RPMI7951 (cell line): ENCODE measurements around the gene REST. TPM values are rescaled to one million over a fixed set of nuclear protein-coding genes. Genes with fewer than 3 reads are reported as not detected.
"Not testable (repeated sequence)": the region's sequence is repeated elsewhere in the genome, so short reads cannot be mapped to it uniquely, and the experiment has no call there.

ENCODE experiments used
- DNase-seq: peaks from one replicate; pipeline ENCODE4 v3.0.0-alpha.2; 2012; ENCODE audit warnings: low read depth
- total RNA-seq: library from RNA; depleted of rRNA; stranded (reverse); fragments of >200 nt; shearing (Covaris generic); gene quantifications from 2 replicates; pipeline ENCODE4 v1.2.3, GENCODE V29; 2014

REST gene
- total RNA-seq, 1 experiment from 2014 or later, result 27.8 TPM

DNA sequence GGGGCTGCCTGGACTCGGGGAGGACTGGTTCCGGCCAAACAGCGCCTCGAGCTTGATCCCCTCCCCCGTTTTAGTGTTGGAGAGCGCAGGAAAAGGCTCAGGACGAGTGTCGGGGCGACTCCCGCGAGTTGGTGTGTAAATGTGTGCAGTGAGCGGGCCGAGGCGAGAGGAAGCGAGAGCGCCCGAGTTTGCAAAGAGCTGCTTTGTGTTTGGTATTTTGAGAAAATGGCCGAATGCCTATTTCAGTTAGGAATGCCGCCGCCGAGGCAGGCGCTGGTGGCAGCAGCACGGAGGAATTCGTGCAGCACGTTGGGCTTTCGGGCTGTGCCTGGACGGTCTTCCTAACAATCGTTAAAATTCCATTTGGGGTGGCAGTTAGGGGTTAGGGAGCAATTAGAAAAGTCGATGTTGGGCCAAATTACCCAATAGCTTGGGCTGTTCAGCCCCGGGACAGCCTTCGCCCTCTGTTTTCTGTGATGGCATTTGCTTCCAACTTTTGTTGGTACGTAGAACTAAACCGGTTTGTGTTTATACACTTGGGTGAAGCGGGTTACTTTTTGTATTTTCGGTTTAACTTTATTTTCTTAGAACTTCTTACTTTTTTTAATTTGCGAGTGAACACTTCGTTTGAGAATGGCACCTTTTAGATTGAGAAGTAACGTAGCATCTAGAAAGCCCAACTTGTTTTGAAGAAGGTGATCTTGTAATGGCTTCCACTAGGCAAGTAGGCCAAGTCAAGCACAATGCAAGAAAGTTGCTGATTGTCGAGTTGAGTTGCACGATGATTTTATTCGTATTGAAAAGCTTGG lies 1.6 kb downstream of the REST start:
- peak; percentile 50 for DNase-seq

DNA sequence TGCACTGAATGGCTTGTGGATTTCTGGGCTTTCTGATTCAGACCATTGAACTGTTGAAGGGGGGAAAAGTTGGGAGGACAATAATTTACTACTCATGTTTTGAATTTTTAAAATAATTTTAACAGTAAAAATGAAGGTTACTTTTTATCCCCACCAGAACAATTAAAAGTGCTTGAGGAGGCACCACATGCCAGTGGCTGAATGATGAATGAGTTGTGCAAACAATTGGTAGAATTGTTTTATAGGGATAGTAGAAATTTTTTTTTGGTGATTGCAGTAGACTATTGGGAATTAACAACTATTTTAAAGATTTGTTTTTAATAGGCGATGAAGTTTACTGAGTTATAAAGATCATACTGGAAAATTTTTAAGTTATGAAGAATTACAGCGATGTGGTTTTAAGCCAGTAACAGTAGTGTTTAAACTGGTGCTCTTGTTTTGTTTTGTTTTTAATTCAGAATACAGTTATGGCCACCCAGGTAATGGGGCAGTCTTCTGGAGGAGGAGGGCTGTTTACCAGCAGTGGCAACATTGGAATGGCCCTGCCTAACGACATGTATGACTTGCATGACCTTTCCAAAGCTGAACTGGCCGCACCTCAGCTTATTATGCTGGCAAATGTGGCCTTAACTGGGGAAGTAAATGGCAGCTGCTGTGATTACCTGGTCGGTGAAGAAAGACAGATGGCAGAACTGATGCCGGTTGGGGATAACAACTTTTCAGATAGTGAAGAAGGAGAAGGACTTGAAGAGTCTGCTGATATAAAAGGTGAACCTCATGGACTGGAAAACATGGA lies 2.7 kb downstream of the REST start:
- DNase-seq, result no peak

DNA sequence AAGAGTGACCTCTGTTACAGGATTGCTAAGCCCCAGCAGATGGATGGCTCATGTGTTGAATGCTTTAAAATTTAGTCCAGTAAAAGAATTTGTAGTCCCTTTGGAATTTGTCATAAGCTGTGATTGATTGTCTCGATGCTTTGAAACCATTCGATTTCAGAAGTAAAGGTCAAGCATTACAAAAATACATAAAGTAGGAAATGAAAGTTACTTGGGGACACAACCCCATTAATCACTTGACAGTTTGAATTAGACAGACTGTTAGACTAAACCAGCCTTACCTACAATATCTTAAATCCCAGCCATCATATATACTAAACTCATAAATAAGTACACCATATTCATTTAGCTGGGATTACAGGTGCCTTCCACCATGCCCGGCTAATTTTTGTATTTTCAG lies 6.6 kb downstream of the REST start:
- no peak for DNase-seq

DNA sequence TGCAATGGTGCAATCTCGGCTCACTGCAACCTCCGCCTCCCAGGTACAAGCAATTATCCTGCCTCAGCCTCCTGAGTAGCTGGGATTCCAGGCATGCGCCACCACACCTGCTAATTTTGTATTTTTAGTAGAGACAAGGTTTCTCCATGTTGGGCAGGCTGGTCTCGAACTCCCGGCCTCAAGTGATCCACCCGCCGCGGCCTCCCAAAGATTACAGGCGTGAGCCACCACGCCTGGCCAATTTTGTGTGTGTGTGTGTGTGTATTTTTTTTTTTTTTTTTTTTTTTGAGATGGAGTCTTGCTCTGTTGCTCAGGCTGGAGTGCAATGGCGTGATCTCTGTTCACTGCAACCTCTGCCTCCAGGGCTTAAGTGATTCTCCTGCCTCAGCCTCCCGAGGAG lies 7.3 kb downstream of the REST start:
- DNase-seq, result not testable (repeated sequence)

DNA sequence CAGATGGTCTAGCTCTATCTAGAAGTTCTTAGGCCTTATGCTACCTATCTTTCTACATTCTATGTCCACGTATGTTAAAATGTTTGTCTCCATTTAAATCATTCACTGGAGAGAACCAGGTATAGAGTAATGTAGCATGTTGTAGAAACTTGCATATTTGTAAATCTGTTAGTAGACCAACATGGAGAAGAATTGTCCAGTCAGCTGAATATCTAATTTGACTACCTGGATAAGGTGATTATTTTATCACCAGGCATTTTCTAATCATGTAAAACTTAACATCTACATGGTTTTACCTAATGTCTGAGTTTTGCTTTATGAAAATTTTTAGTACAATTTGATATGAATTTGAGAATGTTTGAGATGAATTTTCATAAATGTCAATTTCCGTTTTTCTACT lies 19.5 kb downstream of the REST start:
- no peak for DNase-seq

DNA sequence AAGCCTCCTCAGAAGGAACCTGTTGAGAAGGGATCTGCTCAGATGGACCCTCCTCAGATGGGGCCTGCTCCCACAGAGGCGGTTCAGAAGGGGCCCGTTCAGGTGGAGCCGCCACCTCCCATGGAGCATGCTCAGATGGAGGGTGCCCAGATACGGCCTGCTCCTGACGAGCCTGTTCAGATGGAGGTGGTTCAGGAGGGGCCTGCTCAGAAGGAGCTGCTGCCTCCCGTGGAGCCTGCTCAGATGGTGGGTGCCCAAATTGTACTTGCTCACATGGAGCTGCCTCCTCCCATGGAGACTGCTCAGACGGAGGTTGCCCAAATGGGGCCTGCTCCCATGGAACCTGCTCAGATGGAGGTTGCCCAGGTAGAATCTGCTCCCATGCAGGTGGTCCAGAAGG lies 22.9 kb downstream of the REST start:
- DNase-seq, result no peak

DNA sequence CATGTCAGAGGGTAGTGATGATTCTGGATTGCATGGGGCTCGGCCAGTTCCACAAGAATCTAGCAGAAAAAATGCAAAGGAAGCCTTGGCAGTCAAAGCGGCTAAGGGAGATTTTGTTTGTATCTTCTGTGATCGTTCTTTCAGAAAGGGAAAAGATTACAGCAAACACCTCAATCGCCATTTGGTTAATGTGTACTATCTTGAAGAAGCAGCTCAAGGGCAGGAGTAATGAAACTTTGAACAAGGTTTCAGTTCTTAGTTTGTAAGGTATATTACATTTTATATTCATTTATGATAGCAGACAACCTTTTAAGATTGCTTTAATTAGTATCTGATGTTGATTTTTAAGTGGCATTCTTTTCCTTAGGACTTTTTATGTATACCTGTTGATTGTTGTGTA lies 24.2 kb downstream of the REST start:
- DNase-seq, result no peak

DNA sequence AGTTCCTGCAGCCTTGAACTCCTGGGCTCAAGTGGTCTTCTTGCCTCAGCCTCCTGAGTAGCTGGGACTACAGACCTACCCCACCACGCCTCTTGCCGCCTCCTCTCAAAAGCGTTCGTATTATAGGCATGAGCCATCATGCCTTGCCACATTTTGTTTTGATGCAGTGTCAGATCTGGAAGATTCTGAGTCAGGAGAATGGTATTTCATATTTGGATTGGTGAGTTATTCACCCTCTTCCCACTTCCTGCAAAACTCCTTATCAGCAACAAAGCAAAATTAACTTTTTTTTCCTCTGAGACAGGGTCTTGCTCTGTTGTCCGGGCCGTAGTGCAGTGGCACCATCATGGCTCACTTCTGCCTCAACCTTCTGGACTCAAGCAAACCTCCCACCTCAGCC lies 29.6 kb downstream of the REST start:
- peak; percentile 75 for DNase-seq

DNA sequence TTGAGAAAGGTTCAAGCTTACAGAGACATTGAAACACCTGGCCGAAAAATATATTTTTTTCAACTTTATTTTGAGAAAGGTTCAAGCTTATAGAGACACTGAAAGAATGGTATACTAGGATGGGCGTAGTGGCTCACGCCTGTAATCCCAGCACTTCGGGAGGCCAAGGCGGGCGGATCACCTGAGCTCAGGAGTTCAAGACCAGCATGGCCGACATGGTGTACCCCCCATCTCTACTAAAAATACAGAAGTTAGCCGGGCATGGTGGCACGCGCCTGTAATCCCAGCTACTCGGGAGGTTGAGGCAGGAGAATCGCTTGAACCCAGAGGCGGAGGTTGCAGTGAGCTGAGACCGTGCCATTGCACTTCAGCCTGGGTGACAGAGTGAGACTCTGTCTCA lies 32.1 kb downstream of the REST start:
- not testable (repeated sequence) for DNase-seq

DNA sequence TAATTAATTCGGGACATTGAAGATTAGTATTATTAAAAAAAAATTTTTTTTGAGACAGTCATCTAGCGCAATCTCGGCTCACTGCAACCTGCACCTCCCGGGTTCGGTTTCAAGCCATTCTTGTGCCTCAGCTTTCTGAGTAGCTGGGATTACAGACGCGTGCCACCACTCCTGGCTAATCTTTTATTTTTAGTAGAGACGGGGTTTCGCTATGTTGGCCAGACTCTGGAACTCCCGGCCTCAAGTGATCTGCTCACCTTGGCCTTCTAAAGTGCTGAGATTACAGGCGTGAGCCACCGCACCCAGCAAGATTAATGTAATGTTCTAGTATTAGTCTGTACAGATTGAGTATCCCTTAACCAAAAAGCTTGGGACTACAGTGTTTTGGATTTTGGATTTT lies 32.7 kb downstream of the REST start:
- no peak for DNase-seq

DNA sequence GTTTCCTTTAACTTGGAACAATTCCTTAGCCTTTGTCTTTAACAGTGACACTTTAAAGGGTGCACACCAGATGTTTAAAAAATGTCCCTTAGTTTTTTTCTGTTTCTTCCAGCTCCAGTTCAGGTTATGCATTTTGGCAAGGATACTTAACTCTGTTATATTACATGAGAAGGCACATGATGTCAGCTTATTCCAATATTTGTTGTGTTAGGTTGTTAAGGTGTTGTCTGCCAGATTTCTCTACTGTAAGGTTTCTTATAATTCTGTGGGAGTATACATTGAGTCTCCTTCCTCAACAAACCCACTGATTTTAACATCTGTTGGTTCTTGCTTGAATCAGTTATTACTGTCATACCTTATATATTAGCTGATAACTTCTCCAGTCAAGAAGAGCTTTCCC lies 33.3 kb downstream of the REST start:
- no peak for DNase-seq

DNA sequence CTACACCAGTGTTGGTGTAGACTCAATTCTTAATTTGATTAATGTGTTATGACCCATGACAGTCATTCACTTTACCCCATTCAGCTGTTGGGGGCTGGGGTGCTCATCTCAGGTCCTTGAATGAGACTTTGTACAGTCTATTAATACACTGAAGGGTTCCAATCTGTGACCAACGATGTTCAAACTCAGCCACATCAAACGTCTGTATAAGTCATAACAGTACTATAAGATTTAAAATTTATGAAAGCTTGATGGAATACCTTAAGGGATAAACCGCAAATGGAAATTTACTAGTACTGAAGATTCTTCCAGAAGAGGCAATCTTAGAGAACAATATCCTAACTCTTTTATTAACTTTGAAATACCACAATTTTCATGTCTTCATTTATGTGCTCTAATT lies 33.7 kb downstream of the REST start:
- DNase-seq, result no peak

DNA sequence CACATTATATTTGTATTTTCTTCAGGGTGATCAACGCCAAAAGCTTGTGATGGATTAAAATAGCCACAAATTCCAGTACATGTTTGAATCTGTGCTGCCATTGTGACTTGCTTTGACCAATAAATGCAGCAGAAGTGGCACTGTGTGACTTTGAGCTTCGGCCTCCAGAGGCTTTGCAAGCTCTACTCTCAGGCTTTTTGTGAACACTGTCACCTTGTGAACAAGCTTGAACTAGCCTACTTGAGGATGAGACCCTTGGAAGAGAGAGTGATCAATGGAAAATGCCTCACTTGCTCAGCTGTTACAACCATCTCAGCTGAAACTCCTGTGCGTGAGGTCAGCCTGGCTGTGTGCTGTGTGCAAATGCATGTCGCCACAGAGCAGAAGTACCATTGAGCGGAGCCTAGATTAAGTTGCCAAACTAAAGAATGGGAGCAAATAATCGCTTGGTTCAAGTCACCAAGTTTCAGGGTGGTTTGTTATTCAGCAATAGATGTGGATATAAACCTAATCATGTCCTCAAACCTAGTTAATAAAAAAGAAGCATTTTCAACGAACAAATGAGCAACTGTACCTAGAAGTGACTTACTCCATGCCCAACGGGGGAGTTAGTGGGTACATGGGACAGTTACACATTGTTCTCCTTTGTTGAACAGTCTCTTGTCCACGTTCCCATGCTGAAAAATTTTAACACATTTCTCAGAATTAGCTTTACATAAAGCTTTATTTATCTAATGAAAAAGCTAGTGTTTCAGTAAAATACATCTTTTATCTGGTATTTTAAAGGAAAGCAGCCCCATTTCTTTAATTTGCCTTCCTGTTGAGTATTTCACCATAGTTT lies 46.2 kb downstream of the REST start:
- DNase-seq, result no peak

DNA sequence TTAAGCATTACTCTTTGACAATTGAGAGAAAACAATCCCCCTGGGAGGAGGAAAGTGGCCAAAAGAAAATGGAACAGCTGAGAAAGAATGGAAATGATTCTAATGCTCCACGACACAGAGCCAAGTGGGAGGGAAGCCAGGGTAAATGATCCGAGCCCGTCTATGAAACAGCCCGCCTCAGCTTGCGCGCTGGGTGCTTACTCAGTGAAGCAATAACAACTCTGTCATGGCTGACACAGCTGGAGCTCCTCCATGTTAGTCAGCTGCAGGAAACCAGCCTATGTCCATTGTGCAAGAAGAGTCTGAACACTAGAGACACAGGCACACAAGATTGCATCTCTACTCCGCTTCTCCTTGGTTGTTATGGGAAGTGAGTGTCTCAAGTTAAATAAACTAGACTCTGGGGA lies 50.4 kb downstream of the REST start:
- DNase-seq, result peak; percentile 71

DNA sequence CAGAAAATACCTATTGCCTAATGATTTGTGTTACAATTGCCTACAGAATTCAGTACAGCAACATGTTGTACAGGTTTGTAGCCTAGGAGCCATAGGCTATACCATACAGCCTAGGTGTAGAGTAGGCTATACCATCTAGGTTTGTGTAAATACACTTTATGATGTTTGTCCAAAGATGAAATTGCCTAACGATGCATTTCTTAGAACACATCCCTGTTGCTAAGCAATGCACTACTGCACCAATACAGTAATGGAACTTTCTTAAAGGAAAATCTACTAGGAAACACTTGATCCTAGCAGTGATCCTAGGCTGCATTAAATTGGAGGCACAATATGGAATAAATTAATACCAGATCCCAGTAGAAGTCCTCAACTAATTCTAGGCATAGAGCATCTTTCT lies 51.4 kb downstream of the REST start:
- DNase-seq, result no peak

DNA sequence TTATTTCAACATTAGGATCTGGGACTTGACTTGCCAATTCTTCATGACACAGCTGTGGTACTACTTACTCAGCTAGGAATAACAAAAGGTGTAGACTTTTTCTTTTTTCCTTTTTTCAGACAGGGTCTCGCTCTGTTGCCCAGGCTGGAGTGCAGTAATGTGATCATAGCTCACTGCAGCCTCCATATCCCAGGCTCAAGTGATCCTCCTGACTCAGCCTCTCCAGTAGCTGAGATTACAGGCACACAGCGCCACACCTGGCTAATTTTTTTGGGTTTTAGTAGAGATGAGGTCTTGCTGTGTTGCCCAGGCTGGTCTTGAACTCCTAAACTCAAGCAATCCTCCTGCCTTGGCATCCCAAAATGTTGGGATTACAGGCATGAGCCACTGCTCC lies 53.4 kb downstream of the REST start:
- DNase-seq, result no peak

DNA sequence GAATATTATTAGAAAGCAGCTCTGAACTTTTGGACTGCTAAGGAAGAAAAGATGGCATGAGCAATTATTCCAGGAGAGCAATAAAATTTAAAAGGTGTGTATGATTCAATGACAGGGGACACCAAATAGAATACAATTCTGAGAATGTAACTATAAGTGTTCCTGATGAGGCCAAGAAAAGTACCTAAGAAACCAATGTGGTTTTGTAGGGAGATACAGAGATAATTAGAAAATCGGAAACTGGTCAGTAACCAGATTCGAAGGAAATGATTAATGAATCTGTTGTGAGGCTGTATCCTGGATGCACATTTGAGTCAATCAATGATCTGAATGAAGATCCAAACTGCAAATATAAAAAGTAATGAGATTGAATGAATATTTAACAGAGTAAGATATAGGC lies 63.7 kb downstream of the REST start:
- DNase-seq, result no peak

DNA sequence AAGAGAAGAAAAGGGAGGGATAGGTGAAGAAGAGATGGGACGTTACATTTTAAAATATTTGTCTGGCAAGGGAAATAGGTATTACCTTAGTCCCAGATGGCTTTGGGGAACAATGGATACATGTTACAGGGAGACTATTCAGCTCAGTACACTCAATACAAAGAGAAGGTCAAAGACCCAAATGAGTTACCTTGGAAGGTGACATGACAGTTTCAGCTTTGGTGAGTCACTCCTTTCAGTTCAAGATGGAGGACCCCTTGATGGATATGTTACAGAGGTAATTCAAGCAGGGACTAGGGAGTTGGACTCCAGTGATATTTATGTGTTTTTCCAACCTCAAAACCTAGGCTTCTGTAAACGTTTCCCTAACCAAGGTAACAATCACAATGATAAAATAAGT lies 64.7 kb downstream of the REST start:
- no peak for DNase-seq

DNA sequence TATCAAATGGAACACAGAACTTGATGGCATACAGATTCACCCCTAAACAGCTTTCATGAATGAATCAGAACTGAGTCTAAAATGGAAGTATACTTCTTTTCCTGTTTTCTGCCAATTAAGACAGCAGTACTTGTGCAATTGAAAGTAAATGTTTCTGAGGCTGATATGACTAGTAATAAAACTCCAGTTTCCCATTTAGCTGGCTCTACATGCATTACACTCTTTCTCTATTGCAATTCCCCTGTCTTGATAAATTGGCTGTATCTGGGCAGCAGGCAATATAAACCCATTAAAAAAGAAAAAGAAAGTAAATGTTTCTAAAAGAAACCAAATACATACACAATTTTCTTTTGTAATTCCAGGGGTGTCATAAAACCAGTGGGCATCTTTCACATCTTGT lies 65.1 kb downstream of the REST start:
- no peak for DNase-seq

DNA sequence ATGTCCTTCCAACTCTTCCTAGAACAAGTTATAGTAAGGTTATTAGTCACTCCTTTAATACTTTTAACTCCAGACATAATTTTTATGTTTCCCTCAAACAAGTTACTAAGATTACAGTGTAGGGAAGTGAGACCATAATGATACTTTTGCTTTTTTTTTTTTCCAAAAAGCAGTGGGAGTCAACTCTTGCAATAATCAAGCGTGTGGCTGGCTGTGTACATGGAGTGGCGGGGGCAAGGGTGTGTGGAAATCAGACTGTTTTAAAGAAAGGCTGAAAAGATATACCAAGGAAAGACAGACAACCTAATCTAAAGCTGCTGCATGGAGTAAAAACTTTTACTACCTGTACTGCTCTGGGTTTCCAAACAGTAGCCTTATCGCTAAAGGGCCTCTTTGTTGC lies 65.6 kb downstream of the REST start:
- DNase-seq, result no peak

DNA sequence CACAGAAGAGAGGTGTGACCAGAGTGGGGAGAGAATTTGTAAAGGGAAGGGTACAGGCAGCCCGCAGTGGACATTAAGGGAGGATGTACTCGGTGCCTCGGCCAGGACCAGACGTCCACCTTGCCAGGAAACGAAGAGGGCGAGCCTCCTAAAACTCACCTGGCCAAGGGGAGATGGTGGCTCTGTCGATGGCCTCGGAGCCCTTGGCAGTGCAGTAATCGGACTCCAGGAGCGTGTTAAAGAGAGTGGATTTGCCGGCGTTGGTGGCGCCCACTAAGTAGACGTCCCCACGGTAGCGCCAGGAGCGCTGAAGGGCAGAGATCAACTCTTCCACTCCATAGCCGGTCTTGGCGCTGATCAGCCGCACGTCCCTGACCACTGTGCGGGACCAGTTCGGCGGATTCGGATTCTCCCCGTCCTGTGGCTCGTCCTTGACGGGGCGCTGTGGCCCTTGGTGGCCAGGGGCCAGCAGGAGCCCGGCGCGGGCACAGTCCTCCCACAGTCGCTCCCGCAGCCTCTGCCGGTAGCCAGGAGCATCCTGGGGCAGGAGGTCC lies 68.7 kb downstream of the REST start:
- DNase-seq, result no peak

DNA sequence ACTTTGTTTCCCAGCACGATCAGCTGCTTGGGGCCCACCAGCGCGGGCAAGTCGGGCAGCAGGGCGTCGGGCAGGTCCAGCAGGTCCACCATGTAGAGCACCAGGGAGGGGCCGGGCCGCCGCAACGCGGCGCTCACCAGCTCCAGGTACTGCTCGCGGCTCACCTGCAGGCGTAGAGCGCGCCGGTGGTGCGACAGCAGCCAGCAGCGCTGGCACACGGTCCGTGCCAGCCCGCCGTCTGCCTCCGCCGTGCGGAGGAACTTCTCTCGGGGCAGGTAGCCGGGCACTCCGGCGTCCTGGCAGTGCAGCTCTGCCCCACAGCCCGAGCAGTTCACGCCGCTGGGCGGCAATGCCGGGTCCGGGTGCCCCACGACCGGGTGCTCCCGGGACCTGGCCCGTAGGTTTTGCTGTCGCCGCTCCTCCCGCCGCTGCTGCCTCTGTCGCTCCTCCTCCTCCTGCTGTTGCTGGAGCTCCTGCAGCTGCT lies 69.2 kb downstream of the REST start:
- DNase-seq, result no peak
